HepG2 (cell line): Measurements from ENCODE around the gene DPYD. TPM values are rescaled to one million over a fixed set of nuclear protein-coding genes. Genes with fewer than 3 reads are reported as not detected.

Source experiments
- NR2F6 ChIP-seq, 2 experiments: IDR thresholded peaks; 2 replicates each; pipeline ENCODE4 v1.6.1; 2016; ENCODE audit warnings: antibody characterized with exemption in 1 of 2, mild to moderate bottlenecking in 1 of 2
- YEATS4 ChIP-seq: sonication (generic); formaldehyde crosslinking; IDR thresholded peaks from 2 replicates; pipeline ENCODE4 v1.4.0; 2020; ENCODE audit warnings: missing genetic modification reagents, borderline replicate concordance
- ZNF318 ChIP-seq: sonication (generic); formaldehyde crosslinking; IDR thresholded peaks from 2 replicates; pipeline ENCODE4 v1.4.0; 2020; ENCODE audit warnings: mild to moderate bottlenecking, missing genetic modification reagents
- ZNF652 ChIP-seq: IDR thresholded peaks from 2 replicates; pipeline ENCODE4 v1.6.1; 2016; ENCODE audit warnings: low read depth, borderline replicate concordance
- ZNF678 ChIP-seq: sonication (generic); formaldehyde crosslinking; IDR thresholded peaks from 2 replicates; pipeline ENCODE4 v1.4.0; 2020; ENCODE audit warnings: mild to moderate bottlenecking, missing genetic modification reagents
- ZNF83 ChIP-seq: sonication (generic); formaldehyde crosslinking; IDR thresholded peaks from 2 replicates; pipeline ENCODE4 v1.4.0; 2020; ENCODE audit warnings: missing genetic modification reagents, mild to moderate bottlenecking, borderline replicate concordance
- polyA plus RNA-seq, 8 experiments: library from polyadenylated mRNA; depleted of rRNA in 3 of 8; stranded (reverse) in 7 of 8; unstranded in 1 of 8; fragments of >200 nt; fragmentation: Illumina TruSeq in 4 of 8; extraction: Trizol in 4 of 8; gene quantifications; 2 replicates each; pipeline versions ENCODE4 v1.2.1 to v1.2.3, GENCODE V29; 2011 to 2016; ENCODE audit warnings: low read depth in 4 of 8, missing spikeins in 1 of 8, mixed read lengths in 1 of 8; ENCODE audit not compliant: insufficient read depth in 1 of 8
- total RNA-seq, 5 experiments: library from RNA; depleted of rRNA; stranded (reverse); fragments of >200 nt; fragmentation: Illumina TruSeq; extraction: Trizol; gene quantifications; 2 replicates each; pipeline ENCODE4 v1.2.3, GENCODE V29; 2016; ENCODE audit warnings: low read depth in 1 of 5
- TF ChIP-seq, protein P1 (sequence below): sonication (generic); formaldehyde crosslinking; IDR thresholded peaks from 2 replicates; pipeline ENCODE4 v1.4.0; 2020; ENCODE audit warnings: missing genetic modification reagents, borderline replicate concordance
- TF ChIP-seq, protein P2 (sequence below): sonication (generic); formaldehyde crosslinking; IDR thresholded peaks from 2 replicates; pipeline ENCODE4 v1.4.0; 2020; ENCODE audit warnings: mild to moderate bottlenecking, missing genetic modification reagents

The DPYD gene
- total and polyA plus RNA-seq, 2 of the 13 experiments (the other 11 are each of a cell fraction or from before 2014, with no cell fraction given), result 1.3 to 3.4 TPM

- TF ChIP-seq, protein P1, sequence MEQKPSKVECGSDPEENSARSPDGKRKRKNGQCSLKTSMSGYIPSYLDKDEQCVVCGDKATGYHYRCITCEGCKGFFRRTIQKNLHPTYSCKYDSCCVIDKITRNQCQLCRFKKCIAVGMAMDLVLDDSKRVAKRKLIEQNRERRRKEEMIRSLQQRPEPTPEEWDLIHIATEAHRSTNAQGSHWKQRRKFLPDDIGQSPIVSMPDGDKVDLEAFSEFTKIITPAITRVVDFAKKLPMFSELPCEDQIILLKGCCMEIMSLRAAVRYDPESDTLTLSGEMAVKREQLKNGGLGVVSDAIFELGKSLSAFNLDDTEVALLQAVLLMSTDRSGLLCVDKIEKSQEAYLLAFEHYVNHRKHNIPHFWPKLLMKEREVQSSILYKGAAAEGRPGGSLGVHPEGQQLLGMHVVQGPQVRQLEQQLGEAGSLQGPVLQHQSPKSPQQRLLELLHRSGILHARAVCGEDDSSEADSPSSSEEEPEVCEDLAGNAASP (CRISPR knock-in tag), result no peak
- TF ChIP-seq ZNF318 (CRISPR knock-in tag) (no peak), ZNF83 (CRISPR knock-in tag) (no peak), NR2F6 (IDR thresholded peaks at IDR 0.05) (no peak), NR2F6 (CRISPR knock-in tag; IDR thresholded peaks at IDR 0.05) (no peak), ZNF652 (CRISPR knock-in tag) (no peak), YEATS4 (no peak), ZNF678 (CRISPR knock-in tag) (no peak)
- TF ChIP-seq, protein P2, sequence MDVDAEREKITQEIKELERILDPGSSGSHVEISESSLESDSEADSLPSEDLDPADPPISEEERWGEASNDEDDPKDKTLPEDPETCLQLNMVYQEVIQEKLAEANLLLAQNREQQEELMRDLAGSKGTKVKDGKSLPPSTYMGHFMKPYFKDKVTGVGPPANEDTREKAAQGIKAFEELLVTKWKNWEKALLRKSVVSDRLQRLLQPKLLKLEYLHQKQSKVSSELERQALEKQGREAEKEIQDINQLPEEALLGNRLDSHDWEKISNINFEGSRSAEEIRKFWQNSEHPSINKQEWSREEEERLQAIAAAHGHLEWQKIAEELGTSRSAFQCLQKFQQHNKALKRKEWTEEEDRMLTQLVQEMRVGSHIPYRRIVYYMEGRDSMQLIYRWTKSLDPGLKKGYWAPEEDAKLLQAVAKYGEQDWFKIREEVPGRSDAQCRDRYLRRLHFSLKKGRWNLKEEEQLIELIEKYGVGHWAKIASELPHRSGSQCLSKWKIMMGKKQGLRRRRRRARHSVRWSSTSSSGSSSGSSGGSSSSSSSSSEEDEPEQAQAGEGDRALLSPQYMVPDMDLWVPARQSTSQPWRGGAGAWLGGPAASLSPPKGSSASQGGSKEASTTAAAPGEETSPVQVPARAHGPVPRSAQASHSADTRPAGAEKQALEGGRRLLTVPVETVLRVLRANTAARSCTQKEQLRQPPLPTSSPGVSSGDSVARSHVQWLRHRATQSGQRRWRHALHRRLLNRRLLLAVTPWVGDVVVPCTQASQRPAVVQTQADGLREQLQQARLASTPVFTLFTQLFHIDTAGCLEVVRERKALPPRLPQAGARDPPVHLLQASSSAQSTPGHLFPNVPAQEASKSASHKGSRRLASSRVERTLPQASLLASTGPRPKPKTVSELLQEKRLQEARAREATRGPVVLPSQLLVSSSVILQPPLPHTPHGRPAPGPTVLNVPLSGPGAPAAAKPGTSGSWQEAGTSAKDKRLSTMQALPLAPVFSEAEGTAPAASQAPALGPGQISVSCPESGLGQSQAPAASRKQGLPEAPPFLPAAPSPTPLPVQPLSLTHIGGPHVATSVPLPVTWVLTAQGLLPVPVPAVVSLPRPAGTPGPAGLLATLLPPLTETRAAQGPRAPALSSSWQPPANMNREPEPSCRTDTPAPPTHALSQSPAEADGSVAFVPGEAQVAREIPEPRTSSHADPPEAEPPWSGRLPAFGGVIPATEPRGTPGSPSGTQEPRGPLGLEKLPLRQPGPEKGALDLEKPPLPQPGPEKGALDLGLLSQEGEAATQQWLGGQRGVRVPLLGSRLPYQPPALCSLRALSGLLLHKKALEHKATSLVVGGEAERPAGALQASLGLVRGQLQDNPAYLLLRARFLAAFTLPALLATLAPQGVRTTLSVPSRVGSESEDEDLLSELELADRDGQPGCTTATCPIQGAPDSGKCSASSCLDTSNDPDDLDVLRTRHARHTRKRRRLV (CRISPR knock-in tag), result no peak
These were observed 414.5 kb downstream of the DPYD start (continued) for GRCh38 chr1:97506368-97506767.
